Pons (tissue), 1 donor: Measurements from ENCODE around the gene FUOM.
"Not testable (repeated sequence)": the region's sequence is repeated elsewhere in the genome, so short reads cannot be mapped to it uniquely, and the experiment has no call there.

ENCODE experiments used
- DNase-seq: peaks from one replicate; pipeline ENCODE4 v3.0.0-alpha.2; 2016; ENCODE audit warnings: low spot score

The FUOM gene

DNA sequence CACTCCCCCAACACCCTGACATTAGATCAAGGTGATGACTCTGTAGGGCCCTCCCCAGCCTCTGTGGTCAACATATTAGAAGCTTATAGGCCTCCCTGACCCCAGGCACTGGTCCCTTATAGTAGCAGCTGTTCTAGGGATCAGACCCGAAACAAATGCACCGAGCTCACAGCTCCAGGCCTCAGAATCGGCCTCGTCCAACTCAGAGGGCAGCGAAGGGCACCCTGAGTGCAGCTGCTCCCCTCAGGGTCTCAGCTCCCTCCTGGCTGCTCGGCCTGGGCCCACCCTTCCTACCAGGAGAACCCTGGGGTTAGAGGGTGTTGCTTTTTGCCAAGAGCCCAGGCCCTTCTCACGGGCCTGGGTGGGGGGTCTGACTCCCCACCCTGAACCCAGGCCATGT lies 10.3 kb upstream of the FUOM start:
- DNase-seq, result no peak

DNA sequence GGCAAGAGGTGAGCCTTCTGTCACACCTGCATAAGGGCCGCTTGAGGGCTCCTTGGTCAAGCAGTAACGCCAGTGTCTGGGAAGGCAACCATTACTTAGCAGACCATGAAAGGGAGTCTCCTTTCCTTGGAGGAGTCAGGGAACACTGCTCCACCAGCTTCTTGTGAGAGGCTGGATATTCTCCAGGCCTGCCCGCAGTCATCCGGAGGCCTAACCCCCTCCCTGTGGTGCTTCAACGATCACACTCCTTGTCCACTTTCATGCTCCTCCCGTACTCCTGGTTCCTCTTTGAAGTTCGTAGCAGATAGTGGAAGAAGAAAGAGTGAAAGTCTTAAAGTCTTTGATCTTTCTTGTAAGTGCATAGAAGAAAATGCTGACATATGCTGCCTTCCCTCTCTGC lies 9.6 kb upstream of the FUOM start:
- not testable (repeated sequence) for DNase-seq

DNA sequence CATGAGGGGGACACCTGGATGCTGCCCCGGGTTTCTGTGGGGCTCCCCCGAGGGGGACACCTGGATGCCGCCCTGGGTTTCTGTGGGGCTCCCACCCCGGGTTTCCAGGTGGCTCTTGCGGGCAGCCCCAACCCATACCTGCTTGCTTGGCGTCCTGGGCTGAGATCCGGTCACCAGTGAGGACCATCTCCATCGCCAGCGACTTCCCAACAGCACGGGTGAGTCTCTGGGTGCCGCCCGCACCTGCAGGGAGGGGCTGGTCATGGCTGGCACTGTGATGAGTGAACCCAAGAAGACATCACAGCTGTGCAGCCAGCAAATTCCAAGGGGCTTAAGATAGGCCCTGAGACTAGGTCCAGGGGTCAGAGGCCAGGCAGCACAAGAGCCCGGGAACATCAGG lies 8.9 kb upstream of the FUOM start:
- no peak for DNase-seq

DNA sequence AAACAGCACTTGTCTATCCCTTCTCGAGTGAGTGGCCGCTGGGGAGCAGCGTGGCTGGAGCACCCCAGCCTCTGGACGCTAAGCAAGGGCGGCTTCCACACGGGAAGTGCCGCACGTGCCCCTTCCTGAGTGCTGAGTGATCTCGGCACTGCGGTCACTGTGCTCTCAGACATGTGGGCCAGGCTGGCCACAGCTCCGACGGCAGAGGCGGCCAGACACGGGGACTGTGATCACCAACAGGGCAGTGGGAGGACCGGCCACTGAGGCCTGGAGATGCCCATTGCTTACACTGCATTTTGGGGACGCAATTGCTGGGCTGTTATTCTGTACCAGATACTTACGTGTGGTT lies 8.3 kb upstream of the FUOM start:
- DNase-seq, result no peak

DNA sequence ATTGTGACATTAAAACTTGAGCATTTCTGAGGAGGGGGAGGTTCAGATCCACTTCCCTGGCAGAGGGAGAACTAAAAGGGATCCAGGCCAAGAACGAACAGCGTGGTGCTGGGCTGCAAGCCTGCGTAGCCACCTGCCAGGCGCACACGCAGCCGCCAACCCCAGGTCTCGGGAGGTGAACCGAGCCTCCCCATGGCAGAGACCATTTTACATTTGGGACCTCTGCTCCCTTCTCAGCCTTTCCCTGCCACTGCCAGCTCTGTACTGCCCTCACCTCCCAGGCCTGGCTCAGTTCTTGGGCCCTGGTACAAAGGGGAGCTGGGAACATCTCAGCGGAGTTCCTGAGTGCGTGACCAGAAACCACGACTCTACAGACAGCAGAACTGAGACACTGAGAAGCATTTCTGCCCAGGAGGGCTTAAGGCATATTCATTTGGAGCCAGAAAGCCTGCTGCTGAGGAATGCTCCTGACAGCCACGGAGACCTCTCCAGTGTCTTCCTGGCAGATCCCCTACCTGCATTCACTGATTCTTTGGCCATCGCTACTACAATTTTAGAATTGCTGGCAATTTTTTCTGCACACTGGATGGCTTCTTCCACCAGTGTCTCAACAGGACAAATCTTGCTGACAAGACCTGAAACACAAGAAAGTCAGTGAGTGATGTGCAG lies 7.8 kb upstream of the FUOM start:
- no peak for DNase-seq

DNA sequence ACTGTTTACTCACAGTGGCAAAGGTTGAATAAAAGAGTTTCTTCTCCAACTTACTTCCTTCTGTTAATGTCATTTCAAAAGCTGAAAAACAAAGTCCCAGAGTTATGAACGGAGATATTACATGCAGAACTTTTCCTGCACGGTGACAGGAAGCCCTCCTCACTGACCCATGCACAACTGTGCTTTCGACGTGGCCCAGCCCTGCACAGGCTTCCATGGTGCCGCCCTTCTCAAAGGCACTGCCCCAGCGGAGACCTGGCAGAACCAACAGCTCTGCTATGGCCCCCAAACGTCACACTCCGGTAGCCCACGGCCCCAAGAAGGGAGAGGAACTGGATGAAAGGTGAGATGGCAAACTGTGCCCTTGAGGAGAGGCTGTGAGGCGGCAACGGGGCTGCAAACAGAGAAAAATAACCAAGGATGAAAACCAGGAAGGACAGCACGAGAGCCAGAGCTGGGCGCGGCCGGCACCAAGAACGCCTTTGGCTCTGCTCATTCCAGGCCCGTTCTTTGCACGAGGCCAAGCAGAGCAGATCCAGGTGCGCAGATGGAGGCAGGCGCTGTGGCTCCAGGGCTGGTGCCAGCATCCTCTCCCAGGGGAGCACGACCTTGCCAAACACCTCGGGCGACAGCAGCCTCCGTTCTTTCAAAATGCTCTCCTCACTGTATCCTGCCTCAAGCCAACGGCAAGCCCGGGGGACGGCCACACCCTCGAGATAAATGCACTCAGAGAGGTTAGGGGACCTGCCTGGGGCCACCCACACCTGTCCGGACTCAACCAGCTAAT lies 7.0 kb upstream of the FUOM start:
- DNase-seq, result no peak

DNA sequence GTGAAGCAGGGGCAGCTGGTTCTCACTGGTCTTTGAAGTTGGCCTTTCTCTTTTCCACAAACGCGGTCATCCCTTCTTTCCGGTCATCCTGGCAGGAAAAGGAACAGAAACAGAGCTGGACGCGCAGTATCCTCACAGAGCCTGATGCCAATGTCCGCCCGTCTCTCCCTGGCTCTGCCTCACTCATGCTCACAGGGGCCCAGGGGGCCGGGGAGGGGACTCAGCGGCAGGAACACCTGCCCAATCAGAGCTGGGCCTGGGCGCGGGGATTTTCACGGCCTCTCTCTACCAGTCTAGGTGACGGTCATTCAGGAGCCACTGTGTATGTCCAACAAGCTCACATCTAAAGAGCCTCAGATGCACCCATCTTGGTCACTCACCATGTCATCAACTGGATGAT lies 5.0 kb upstream of the FUOM start:
- DNase-seq, result no peak

DNA sequence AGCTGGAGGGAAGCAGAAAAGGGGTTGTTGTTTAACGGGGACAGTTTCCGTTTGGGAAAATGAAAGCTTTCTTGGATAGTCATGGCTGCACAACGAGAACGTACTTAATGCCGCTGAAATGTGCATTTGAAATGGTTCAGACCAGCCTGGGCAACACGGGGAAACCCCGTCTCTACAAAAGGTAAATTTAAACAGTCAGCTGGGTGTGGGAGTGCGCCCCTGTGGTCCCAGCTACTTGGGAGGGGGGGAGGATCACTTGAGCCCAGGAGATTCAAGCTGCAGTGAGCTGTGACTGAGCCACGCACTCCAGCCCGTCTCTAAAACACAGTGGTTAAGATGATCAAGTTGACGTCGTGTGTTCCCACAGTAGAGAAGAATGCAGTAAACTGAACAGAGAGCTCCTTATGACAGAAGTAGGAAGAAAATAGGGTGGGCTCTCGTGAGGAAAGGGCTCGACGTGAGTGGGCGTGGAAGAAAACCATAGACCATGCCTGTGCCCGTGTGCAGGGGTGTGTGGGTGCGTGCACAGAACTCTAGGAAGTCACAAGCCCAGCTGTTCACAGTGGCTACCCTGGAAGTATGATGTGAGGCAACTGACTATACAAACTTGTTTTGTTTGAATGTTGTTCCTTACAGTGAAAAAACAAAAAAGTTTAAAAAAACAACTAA lies 4.1 kb upstream of the FUOM start:
- DNase-seq, result no peak

DNA sequence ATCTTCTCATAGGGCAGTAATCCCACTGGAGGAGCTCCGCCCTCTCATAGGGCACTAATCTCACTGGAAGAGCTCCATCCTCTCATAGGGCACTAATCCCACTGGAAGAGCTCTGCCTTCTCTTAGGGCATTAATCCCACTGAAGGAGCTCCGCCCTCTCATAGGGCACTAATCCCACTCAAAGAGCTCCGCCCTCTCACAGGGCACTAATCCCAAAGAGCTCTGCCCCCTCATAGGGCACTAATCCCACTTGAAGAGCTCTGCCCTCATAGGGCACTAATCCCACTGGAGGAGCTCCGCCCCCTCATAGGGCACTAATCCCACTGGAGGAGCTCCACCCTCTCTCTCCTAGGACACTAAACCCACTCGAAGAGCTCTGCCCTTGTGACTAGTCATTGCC lies 3.4 kb upstream of the FUOM start:
- no peak for DNase-seq

DNA sequence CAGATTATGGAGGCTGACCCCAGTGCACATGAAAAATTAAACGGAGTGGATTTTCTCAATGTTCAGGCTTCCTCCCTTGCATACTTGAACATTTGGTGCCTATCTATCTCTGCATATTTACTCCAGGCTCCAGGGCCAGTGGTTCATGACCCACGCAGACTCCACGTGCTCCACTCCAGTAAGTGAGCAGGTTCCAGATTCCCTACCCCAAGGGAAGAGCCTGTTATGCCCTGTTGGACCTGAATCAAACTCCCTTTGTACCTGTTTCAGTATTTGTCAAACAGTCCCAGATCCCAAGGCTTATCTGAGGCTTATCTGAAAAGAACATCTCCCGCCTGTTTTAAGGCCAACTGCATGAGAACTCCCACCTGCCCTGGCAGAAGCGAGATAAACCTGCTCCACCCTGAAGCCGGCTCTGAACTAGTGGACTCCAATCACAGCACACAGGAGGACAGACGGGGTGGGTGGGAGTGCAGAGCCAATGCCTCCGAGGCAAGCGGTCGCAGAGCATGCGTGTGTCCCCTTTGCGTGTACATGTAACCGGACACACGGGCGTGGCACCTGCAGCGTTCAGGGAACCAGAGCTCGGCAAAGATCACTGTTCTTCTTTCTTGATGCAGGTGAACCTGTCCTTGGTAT lies 2.3 kb upstream of the FUOM start:
- no peak for DNase-seq

DNA sequence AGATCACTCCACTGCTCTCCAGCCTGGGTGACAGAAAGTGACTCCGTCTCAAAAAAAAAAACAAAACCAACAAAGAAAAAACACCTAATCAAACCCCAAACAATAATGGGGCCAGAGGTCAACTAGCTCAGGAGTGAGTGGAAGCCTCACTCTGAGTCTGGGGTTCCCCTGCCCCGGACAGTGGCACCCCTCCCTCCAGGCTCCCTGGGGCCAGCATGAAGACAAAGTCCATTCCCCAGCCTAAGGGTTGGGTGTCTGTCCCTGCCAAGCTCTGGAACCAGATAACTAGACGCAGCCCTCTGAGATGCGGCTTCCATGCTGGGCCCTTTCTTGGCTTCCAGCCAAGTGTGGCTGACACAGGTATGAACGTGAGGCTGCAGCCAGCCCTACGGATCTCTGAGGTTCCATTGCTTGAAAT lies 1.7 kb upstream of the FUOM start:
- DNase-seq, result no peak

DNA sequence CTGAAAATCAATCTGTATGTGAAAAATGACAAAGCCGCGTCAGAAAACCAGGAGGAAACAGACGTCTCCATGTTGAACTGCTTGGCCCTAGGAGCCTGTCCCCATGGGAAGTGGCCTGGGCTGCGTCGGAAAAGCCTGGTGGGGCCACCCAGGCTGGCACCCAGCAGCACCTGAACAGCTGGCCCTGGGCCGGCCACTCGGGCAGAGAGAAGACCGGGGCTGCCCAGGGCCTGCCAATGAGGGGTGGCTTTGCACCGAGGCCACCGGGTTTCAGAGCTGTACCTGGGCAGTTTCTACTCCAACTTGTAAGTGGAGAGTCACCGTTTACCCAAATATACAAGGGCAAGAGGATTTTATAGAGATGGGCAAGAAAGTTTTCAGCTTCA lies 1.1 kb upstream of the FUOM start:
- DNase-seq, result no peak

DNA sequence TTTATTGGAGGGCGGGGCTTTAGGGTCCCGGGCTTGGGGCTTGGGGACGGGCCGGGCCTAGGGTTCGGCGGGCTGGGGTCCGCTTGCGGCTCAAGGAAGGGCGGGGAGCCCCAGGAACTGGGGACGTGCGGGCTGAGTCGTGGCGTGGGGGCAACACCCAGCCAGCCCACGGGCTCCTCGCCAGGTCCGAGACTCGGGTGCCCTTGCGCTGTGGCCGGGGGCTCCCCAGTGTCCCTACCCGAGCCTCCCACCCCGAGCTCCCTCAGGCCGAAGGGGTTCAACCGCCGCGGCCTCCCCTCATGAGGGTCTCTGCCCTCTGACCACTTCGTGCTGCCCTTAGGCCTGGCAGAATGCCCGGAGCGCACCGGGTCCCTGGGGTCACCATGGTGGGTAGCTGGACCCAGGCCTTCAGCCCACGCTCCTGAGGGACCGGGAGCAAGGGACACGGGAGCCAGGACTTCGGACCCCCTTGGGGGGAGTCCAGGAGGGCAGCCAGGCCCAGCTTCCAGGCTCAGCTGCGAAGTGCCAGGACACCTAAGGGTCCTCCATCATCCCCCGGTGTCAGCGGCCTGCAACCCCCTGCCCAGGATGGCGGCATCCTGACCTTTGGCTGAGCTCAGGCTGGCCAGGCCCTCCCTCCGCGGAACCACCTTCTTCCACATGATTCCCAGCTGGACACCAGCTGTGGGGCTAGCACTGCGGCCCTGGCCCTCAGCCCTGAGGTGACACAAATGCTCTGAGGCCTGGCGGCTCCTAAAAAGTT lies 524 bp upstream of the FUOM start:
- no peak for DNase-seq

DNA sequence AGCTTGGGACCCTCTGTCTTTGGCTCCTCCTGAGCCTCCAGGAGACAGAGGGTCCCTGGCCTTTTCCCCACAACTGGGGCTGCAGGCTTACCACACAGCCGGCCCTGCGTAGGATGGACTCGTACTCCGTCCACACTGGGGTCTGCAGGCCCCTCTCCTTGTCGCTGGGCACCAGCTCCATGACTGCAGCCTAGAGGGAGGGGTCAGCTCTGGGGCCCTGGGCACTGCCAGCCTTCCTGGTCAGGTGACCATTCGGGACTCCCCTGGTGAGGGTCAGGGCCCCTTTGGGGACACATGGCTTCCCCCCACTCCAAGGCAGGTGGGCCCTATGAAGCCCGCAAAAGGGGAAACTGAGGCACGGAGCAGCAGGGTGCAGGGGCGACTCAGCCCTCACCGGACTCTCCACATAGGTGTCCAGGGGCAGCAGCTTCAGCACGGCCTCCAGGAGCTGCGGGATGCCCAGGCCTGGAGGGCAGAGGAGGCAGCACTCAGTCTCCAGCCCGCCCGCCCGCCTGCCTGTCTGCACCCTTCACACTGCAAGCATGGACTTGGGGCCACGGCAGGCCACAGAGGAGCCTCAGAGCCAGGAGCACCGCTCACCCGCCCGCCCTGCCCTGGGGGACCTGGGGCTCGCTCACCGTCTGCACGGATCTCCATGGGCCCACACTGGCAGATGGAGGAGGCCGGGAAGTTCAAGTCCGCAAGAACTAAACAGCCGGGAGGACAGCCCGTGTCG lies 1.1 kb downstream of the FUOM start:
- no peak for DNase-seq

DNA sequence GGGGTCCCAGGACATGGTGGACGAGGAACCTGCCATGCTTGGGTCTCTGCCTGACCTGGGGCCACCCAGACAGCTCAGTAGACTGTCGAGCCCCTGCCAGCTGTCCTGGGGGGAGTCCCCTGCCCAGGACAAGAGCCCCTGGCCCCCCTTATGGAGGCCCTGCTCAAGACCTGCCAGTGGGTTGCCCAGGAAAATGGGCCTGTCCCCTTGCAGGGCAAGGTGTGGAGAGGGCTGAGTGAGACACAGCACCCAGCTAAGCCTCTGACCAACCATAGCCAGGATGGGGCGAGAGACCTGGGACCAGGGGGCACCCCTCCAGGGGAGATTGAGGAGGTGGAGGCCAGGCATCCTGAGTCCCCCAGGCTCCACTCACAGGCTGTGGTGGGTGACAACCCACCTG lies 1.8 kb downstream of the FUOM start:
- no peak for DNase-seq

DNA sequence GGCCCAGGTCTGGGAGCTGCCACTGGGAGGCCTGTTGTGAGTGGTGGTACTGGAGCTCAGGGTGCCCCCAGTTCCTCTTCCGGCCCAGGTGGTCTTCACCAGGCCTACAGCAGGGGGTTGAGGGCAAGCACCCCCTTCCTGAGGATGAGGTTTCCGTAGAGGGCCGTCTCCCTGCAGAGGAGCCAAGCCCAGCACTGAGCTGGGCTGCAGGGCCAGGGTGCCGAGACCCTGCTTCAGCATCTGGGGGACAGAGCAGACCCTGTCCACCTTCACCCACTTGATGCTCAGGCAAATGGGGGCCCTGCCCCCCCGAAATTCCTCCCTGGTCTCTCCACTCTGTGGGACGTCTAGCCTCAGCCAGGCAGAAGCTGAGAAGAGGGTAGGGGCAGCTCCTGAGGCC lies 2.6 kb downstream of the FUOM start:
- no peak for DNase-seq

DNA sequence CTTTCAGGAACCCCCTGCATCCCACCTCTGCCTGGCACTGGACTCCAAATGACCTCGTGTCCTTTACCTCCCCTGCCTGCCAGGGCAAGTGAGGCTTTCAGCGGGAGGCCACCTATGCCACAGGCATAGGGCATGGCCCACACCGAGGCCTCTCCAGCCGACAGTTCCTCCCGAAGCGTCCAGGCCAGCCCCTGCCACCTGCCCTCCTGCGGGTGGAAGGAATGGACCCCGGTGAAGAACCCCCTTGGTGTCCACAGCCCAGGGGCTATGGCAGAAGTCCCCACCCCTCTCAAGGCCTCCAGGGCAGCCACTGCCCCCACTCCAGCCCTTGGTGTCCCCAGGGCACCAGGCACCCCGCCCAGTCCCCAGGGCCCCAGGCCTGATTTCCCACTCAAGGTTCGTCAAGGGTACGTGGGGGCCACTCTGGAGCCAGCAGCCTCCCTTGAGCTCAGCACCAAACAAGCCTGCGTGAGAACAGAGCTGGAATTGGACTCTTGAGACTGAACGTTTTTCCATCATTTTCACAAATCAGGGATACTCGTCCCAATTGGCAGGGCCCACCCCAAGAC lies 3.1 kb downstream of the FUOM start:
- no peak for DNase-seq

DNA sequence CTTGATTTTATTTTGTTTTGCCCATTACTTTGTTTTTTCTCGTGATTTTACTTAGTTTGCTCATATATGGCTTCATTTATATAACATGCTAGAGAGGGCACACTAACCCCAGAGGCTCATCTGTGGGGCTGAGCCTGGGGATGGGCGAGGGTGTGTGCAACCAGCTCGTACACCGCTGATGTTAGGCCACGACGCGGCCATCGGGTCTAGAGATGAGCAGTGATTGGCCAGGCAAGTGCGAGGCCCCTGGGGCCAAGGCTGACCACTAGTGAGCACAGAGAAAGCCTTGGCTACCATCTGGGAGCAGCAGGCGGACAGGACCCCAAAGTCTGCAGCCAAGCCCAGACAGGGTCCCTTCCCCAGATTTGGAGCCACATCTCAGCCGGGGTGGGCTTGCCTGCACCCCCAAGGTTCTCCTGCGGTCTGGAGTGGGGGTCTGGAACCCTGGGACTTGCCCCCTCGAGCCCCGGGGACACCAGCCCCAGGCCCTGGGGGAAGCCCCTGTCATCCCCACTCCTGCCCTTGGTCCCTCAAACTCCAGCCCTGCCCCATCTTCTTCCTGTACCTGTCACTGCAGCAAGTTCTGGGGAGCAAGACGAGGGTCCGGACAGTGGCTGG lies 3.7 kb downstream of the FUOM start:
- no peak for DNase-seq

DNA sequence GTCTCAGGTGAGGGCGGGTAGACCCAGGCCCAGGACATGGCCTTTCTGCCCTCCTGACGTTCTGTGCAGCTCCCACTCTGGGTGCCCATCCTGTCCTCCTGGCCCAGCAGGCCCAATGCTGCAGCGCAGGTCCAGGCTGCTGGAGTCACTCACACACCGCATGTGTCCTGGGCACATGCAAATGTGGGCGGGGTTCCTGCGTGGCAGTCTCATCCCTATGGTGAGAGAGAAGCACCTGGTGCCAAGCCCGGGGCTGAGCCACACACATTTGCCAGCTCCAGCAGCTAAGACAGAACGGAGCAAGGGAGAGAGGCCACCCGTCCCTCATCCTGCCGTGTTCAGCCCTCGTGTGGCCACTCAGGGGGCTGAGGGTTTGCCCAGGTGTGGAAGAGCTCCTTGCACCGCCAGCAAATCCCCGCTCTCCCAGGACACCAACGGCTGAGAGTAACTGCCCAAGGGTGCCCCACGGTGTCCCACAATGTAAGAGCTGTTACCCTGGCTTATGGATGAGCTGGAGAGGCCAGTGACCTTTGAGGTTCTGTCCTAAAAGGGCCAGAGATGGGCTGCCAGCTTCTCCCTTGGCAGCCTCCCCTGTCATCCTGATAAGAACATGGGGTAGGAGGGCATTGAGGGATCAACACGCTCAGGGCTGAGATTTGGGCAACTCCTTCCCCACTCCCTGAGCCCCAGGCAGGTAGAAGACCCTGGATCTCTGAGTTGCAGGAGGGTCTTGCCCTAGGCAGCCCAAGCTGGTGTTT lies 4.4 kb downstream of the FUOM start:
- no peak for DNase-seq
